Stimulated activated CD8-positive, alpha-beta memory T cell treated with anti-CD3 and anti-CD28 coated beads, Interleukin-7, amount 100 ng/mL, for 1 hour (primary cell): ENCODE data around the gene PAX3.

Experiments
- DNase-seq, 2 donors: peaks; one replicate each; pipeline ENCODE4 v3.0.0-alpha.2; 2020; ENCODE audit warnings: low read depth in 2 of 2

Gene PAX3

DNA sequence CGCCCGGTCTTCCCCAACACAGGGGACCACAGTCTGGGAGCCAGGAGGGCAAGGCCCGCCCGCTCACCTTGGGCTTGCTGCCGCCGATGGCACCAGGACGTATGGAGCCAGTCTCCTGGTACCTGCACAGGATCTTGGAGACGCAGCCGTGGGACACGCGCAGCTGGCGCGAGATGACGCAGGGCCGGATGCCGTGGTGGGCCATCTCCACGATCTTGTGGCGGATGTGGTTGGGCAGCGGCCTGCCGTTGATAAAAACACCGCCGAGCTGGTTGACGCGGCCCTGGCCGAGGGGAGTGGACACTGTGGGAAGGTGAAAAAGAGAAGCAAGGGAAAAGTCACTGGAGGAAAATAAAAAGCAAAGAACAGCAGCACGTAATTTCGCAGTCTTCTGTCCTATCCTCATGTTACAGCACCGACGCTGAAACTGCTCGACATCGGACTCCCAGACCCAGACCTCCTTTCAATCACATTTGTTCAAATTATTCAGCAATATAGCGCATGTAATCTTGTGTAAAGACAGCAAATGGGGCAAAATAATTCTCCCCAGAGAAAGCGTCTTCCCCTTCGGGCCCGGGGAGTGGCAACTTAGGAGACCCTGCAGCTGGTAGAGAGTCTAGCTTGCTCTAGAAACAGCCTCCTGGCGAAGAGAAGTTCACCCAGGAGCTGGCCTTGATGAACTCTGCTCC, 1.7 kb downstream of the PAX3 start:
- DNase-seq, result no peak

GRCh38 chr2:222296311-222296741, 2.5 kb downstream of the PAX3 start:
- DNase-seq, result no peak

GRCh38 chr2:222295368-222296062, 3.3 kb downstream of the PAX3 start:
- no peak for DNase-seq

DNA sequence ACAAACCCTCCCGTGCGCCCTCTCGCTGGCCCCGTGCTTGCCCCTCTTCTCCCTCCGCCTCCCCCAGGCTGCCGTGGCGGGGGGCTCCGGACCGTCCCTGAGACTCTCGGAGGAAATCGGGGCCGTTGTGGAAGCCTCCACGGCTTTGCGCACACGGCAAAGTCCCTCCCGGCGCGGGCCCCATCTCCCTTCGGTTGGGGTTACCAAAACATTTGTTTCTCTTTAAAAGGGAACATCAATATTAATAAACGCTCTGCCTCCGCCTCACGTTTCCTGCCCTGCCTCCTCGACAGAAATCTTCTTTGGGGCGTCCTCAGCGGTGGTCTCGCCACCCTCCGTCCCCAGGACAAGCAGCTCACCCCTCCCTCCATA, 3.8 kb downstream of the PAX3 start:
- DNase-seq, result no peak

- DNase-seq, result no peak
These were observed 4.9 kb downstream of the PAX3 start for GRCh38 chr2:222293660-222294630.

DNA sequence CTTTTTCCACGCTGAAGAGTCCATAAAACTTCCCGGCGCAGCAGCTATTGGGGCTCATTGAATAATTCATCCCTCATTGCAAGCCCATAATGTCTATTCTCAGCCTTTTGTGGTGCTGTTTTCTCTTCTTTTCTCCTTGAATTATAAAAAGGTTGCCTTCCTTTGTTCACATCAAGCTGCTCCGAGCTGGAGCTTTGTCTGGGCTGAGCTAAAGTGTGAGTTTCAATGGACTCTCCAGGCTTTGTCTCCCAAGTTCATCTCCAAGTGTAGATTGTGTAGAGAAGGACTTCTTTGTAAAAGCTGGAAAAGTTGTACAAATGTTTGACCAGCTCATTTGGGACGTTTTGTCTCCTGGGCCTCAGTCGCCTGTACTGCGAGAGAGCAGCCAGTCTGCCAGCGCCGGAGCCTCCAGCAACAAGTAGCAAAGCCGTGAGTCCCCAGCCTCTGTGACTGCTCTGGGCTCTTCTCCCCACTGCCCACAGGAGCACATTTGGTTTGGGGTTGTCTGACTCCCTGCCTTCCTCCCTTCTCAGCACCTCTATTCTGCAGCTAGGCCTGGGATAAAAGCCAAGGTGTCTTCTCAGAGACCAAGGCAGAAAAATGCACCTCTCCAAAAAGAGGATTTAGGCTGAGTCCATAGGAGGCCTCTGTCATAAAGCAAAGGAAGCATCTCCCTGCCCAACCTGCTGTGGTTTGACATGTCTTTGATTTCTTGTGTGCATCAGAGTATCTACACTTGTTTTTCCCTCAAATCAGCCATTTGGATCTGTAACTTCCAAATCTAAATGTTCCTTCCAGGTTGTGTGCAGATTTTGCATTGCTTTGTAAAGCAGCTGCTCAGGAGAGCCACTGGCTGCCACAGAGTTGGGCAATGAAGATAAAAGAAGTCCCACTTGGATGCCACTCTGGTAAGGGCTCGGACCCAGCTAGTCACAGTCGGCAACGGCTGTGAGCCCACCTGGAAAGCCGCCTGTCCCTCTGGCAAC, 6.4 kb downstream of the PAX3 start:
- DNase-seq, result no peak

DNA sequence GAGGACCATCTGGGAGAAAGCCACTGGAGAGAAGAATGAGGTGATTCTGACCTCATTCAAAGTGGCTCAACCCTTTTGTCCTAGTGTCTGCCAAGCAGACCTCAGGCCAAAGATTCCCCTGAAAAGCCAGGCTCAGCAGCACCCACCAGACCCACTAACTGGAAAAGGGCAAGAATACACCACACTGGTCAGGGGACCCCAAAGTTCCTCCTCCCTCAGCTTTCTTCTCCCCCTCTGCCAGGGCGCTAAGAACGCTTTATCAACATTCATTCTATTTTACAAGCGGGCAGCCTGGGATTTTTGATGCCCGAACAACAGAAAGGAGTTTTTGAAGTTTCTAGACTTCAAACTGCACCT, 7.3 kb downstream of the PAX3 start:
- DNase-seq, result no peak

- DNase-seq, result no peak
These were observed 7.9 kb downstream of the PAX3 start for GRCh38 chr2:222290736-222291484.

- no peak for DNase-seq
These were observed 8.4 kb downstream of the PAX3 start for GRCh38 chr2:222290401-222290735.

DNA sequence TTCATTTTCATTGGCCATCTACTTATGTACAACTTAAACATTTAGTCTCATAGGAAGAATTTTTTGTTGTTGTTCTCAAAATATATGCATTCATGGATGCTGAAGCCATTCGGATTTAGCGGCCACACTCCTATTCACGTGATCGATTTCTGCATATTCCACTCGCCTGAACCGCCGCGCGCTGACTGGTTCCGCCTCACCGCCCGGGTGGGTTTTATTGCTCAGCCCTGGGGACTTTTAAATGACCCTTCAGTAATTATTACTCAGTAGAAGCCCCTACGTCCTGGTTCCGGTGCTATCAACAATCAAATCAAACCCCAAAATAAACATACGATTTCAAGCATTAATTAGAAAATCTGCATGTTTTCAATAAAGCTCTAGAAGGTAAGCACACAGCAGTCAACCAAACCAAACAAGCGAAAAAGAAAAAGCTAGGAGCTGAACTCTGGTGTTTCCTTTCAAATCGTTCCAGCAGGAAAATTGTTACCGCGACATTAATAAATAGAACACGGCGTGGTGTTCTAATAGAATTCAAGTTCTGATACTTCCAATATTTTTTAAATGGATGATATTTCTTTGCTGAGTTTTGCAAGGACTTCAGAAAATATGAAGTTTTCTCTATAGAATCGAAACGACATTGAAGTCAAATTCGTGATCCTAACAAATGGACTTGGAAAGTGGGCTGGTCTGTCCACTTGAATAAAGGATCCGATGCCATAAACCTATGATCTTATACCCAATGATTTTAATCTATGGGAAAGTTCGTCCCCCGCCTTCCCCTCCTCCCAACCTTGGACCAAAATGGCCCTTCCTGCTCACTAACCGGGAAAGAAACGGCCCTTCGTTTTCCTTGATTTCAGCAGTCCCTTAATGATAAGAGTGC, 9.3 kb downstream of the PAX3 start:
- DNase-seq, result no peak

- DNase-seq, result no peak
These were observed 10.1 kb downstream of the PAX3 start for GRCh38 chr2:222288590-222289277.

GRCh38 chr2:222287862-222288479, 10.8 kb downstream of the PAX3 start:
- no peak for DNase-seq

- no peak for DNase-seq
These were observed 14.3 kb downstream of the PAX3 start for GRCh38 chr2:222284466-222284865.

- DNase-seq, result no peak
These were observed 15.2 kb downstream of the PAX3 start for GRCh38 chr2:222283634-222284033.

DNA sequence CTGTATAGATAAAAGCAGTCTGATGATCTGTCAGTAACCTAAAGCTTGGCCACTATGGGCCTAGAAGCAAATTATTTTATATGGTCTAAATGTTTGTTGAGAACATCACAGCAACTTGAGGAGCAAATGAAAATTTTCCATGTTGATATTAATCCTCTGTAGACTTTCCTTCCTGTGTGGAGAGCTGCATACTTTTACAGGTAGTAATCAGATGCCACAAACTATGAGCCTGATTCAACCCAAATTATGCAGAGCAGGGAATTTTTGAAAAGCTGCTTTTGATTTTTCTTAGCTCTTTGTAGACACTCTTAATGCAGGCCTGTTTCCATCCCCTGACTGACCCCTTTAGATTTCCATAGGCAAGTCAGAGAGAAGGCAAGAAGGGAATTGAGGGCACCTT, 17.3 kb downstream of the PAX3 start:
- no peak for DNase-seq

GRCh38 chr2:222280795-222281194, 18.0 kb downstream of the PAX3 start:
- DNase-seq, result no peak

DNA sequence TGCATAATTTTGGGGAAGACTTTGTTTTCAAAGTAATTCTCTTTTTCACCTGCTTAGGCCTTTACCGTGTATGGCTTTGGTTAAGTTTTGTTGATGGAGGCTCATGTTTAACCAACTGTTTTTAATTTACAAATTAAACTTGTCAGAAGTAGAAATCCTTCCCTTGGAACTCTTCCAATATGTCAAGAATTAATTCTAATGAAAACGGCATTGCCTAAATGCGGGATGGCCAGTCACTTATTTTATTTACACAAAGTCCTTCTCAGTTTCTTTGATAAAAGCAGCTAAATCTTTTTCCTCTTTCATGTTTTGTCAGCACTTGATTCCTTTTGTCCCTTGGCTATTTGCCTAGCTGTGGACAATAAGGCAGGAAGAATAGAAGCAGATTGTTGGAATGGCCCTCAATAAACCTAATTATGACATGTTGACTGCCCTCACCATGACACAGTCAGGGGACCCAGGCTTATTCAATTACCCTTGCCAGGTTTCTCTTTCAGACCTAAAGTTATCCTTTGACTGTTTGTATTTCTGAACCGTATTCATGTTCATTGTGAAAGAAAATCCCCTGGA, 26.3 kb downstream of the PAX3 start:
- DNase-seq, result no peak

GRCh38 chr2:222271854-222272253, 26.9 kb downstream of the PAX3 start:
- DNase-seq, result no peak
